Colonic mucosa (tissue), 4 donors: ENCODE measurements around the gene SART1. TPM values are rescaled to one million over a fixed set of nuclear protein-coding genes. Genes with fewer than 3 reads are reported as not detected.

ENCODE experiments used
- DNase-seq: peaks from one replicate; pipeline ENCODE4 v3.0.0-alpha.2; 2020
- H3K27ac ChIP-seq: fragments of 200-600 bp; one replicate; pipeline ENCODE4 v1.8.0; 2021
- H3K27me3 ChIP-seq: fragments of 200-600 bp; one replicate; pipeline ENCODE4 v1.8.0; 2021
- H3K36me3 ChIP-seq: fragments of 200-600 bp; one replicate; pipeline ENCODE4 v1.8.0; 2021
- H3K4me1 ChIP-seq: fragments of 200-600 bp; one replicate; pipeline ENCODE4 v1.8.0; 2021; ENCODE audit warnings: mild to moderate bottlenecking
- H3K4me3 ChIP-seq: fragments of 200-600 bp; one replicate; pipeline ENCODE4 v1.8.0; 2021
- H3K9ac ChIP-seq, 2 donors: one replicate each; pipeline ENCODE4 v1.7.0; 2013; ENCODE audit warnings: control low read depth in 2 of 2, low read depth in 2 of 2, low read length in 2 of 2
- H3K9me3 ChIP-seq: fragments of 200-600 bp; one replicate; pipeline ENCODE4 v1.8.0; 2021
- intact Hi-C: fragments of 100-400 bp; cut with DNase I; formaldehyde crosslinking; loops from one replicate; pipeline ENCODE4 v1.14.1; 2022
- total RNA-seq, 2 donors: library from RNA; stranded (reverse); fragmentation: NEBNext Ultra II Directional in 1 of 2; extraction: Animal tissue kit (Norgen Biotek cat#: 25700) in 1 of 2; gene quantifications; one replicate each; pipeline ENCODE4 v1.2.1, GENCODE V29; 2021
- TF ChIP-seq, protein P1 (sequence below): fragments of 200-600 bp; IDR thresholded peaks from one replicate; pipeline ENCODE4 v1.8.0; 2022; ENCODE audit warnings: antibody characterized with exemption, mild to moderate bottlenecking
- donor health status: healthy.
- donor health status: DM: no; HTN: no; CAD: no.
- donor health status: DM: no; HTN: no; CAD: no.

SART1 gene
- total RNA-seq, 2 donors from 2014 or later: 40.0 to 50.9 TPM

DNA sequence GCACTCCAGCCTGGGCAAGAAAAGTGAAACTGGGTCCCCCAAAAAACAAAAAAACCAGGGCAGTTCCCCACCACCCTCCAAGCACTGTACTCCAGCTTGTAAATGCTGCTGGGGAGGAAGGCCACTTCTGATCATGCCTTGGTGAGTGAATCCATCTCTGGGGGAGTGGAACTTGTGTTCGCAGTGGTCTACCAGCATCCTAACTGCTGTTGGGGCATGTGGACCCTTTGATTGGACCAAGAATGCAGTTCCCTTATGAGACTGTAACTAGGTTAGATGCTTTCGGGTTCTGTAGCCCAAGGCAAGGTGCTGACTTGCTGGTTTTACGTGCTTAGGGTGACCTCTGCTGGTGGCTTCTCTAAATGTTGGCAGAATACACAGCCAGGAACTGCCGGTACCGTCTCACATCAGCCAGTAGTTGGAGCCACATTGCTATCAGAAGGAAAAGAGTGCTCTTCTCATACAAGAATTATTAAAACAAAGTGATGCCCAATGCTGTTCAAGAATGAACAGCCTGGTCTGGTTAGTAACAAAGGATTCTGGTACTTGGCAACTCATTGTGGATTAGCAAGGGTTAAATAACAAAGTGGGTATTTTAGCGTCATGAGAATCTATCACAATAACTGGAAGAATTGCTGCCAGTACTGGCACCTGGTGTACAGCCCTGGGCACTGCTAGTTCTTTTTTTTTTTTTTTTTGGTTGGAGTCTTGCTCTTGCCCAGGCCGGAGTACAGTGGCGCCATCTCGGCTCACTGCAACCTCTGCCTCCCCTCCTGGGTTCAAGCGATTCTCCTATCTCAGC lies 27.5 kb downstream of the SART1 start:
- intact Hi-C loops: loop anchor here (5.0 kb wide), 1 partner anchor 102 kb away; the partner anchor contains the start of gene FIBP
- TF ChIP-seq, protein P1, sequence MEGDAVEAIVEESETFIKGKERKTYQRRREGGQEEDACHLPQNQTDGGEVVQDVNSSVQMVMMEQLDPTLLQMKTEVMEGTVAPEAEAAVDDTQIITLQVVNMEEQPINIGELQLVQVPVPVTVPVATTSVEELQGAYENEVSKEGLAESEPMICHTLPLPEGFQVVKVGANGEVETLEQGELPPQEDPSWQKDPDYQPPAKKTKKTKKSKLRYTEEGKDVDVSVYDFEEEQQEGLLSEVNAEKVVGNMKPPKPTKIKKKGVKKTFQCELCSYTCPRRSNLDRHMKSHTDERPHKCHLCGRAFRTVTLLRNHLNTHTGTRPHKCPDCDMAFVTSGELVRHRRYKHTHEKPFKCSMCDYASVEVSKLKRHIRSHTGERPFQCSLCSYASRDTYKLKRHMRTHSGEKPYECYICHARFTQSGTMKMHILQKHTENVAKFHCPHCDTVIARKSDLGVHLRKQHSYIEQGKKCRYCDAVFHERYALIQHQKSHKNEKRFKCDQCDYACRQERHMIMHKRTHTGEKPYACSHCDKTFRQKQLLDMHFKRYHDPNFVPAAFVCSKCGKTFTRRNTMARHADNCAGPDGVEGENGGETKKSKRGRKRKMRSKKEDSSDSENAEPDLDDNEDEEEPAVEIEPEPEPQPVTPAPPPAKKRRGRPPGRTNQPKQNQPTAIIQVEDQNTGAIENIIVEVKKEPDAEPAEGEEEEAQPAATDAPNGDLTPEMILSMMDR: peak; percentile 86

DNA sequence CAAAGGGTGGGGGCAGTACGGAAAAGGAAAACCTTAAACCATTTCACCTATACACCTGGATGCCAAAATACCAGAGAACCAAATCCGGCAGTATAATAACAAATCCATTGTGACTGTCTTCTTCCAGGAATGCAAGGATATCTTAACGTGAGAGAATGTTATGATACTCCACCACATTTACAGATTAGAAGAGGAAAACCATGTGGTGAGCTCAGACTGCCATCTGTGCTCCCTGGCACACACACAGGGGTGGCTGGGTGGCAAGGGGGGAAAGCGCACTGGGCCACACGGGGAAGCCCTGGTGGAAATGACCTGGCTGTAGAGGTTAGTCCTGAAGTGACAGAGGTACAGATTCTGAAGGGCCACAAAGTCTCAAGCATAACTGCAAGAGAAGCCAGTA lies 30.5 kb downstream of the SART1 start:
- no peak overlapping the region for H3K27ac ChIP-seq
- TF ChIP-seq, protein P1: no peak
- no peaks in the 10 kb centered on the region for H3K27me3 ChIP-seq
- no peak for DNase-seq
- no peak overlapping the region for H3K9ac ChIP-seq
- H3K9me3 ChIP-seq: no peaks in the 10 kb centered on the region
- no peaks in the 10 kb centered on the region for H3K36me3 ChIP-seq
- no peak overlapping the region for H3K4me3 ChIP-seq
- no peaks in the 10 kb centered on the region for H3K4me1 ChIP-seq
- intact Hi-C loops: loop anchor here (10.0 kb wide), 1 partner anchor 267 kb away; the partner anchor contains the start of gene RNASEH2C

More for the DNA sequence above, 27.5 kb downstream of the SART1 start:
- Histone ChIP-seq H3K27ac (no peak overlapping the region), H3K27me3 (no peaks in the 10 kb centered on the region), H3K4me3 (no peak overlapping the region), H3K9me3 (no peaks in the 10 kb centered on the region), H3K9ac (no peak overlapping the region), H3K36me3 (no peaks in the 10 kb centered on the region), H3K4me1 (no peaks in the 10 kb centered on the region)
- peak; percentile 95 for DNase-seq

DNA sequence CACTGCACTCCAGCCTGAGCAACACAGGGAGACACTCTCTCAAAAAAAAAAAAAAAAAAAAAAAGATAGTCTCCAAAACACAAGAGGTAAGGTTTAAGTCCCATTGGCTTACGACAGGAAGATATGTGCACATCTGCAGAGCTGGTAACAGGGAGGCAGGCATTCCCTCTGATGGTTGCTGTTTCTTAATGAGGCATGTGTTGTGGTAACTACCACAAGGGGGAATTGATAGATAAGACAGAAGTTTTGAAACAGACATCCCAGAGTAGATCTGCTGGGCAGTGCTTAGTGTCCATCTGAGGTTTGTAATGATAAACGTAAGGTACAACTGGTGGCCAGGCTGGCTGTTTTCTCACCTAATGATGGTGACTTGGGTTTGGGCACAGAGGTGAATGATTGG lies 35.8 kb downstream of the SART1 start:
- H3K36me3 ChIP-seq: peaks cover 20% of the 10 kb centered on the region
- no peak for DNase-seq
- no peak overlapping the region for H3K4me3 ChIP-seq
- H3K4me1 ChIP-seq: peaks cover 3% of the 10 kb centered on the region
- TF ChIP-seq, protein P1: no peak
- H3K27me3 ChIP-seq: no peaks in the 10 kb centered on the region
- no peak overlapping the region for H3K27ac ChIP-seq
- intact Hi-C loops: loop anchor here (10.0 kb wide), 1 partner anchor 272 kb away; the partner anchor contains the start of gene RNASEH2C
- no peaks in the 10 kb centered on the region for H3K9me3 ChIP-seq
- no peak overlapping the region for H3K9ac ChIP-seq

DNA sequence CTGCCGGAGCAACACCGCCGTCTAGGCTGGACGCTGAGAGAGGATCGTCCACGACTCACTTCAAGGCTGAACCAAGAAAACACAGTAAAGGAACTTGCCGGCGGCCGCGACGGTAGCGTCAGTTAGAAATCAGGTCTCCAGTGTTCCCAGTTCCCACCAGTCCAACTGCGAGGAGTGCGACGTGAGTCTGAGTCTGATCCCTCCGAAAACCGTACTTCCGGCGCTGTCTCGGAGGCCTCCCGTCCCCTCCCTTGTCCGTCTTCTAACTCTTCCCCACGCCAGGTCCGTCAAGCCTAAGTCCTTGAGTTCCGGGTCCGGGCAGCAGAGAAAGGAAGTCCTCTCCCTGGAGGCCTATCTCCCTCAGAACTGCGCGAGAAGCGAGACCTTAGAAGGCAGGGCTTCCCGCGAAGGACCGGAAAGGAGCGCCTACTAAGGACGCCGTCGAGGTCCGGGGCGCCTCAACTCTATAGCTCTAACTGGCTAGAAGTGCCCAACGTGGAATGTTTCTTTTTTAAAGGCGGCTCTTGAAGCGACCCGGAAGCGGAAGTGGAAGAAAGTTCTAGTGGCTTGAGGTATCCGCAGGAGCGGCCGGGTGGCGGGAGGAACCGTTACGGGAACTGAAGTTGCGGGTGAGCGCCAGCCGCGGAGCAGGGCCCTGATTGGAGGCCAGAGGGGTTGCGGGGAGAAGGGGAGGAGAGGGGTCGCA lies 40.6 kb downstream of the SART1 start, which contains the start of the genes BANF1 and EIF1AD:
TSS of gene BANF1 (plus strand) at position 562 of the 706 bp plus-strand sequence. CDS start 748 bp downstream, outside the sequence.
TSS of gene EIF1AD (minus strand) at position 216 of the 706 bp plus-strand sequence. CDS start 1,768 bp downstream, outside the sequence.
- Histone ChIP-seq H3K36me3 (peaks cover 20% of the 10 kb centered on the region), H3K9ac (peak within 1 kb of the TSS; percentile 85 to 99), H3K27ac (peak within 1 kb of the TSS; percentile 93), H3K9me3 (no peaks in the 10 kb centered on the region), H3K4me3 (peak within 1 kb of the TSS; percentile 71), H3K4me1 (peaks cover 6% of the 10 kb centered on the region), H3K27me3 (no peaks in the 10 kb centered on the region)
- intact Hi-C loops: loop anchor here (5.0 kb wide), 1 partner anchor 40 kb away; the partner anchor contains the start of gene SART1
- peak; percentile 95 for DNase-seq
- TF ChIP-seq, protein P1: no peak

DNA sequence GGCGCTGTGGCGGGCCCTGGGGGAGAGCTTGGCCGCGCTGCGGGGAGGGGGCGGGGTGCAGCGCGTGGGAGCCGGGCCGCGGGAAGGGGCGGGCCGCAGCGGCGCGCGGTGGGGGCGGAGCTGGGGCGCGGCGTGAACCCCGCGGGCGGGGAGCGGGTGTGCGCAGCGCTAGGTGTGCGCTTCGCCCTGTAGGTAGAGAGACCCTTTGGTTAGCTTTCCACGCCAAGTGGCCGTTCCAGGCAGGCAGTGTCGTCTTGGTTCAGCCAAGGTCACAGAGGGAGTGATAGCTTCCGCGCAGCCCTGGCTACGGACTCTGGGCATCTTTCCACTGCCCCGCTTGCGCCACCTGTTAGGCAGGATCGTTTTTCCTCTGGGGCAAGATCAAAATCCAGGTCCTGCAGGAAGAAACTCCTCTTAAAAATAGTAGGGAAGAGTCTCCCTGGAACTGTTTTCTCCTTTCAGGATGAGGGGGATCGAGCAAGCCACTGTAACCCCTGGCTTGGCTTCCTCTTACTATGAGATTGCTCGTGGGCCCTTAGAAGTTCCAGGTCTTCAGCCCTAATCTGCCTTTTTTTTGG lies 41.2 kb downstream of the SART1 start:
- TF ChIP-seq, protein P1: no peak
- H3K27ac ChIP-seq: peak overlapping the region; percentile 93
- intact Hi-C loops: loop anchor here (5.0 kb wide), 1 partner anchor 40 kb away; the partner anchor contains the start of gene SART1
- peaks cover 20% of the 10 kb centered on the region for H3K36me3 ChIP-seq
- H3K9me3 ChIP-seq: no peaks in the 10 kb centered on the region
- peak; percentile 67 for DNase-seq
- peaks cover 6% of the 10 kb centered on the region for H3K4me1 ChIP-seq
- peak overlapping the region; percentile 85 to 99 for H3K9ac ChIP-seq
- H3K4me3 ChIP-seq: peak overlapping the region; percentile 71
- H3K27me3 ChIP-seq: no peaks in the 10 kb centered on the region
